MM.1S (cell line): Measurements from ENCODE around the gene CDH5.

ENCODE experiments used
- DNase-seq: peaks from one replicate; pipeline ENCODE4 v3.0.0-alpha.2; 2015
- H2AFZ ChIP-seq: fragments of 300-600 bp; sonication (generic); 2 replicates; pipeline ENCODE4 v1.6.0; 2016; ENCODE audit warnings: antibody characterized with exemption, low read length
- H3F3A ChIP-seq: fragments of 300-600 bp; sonication (generic); 2 replicates; pipeline ENCODE4 v1.6.1; 2016; ENCODE audit warnings: mild to moderate bottlenecking, antibody characterized with exemption, low read length, moderate library complexity, mixed read lengths; ENCODE audit not compliant: insufficient read depth
- H3K27ac ChIP-seq: fragments of 300-600 bp; sonication (generic); 2 replicates; pipeline ENCODE4 v1.5.1; 2016; ENCODE audit warnings: mild to moderate bottlenecking, low read length
- H3K27me3 ChIP-seq: fragments of 300-600 bp; sonication (generic); replicated peaks from 2 replicates; pipeline ENCODE4 v1.6.0; 2016; ENCODE audit warnings: low read length; ENCODE audit not compliant: insufficient read depth
- H3K36me3 ChIP-seq: fragments of 300-600 bp; sonication (generic); replicated peaks from 2 replicates; pipeline ENCODE4 v1.6.1; 2016; ENCODE audit warnings: mild to moderate bottlenecking, low read length, mixed read lengths; ENCODE audit not compliant: insufficient read depth
- H3K4me1 ChIP-seq: fragments of 300-600 bp; sonication (generic); 2 replicates; pipeline ENCODE4 v1.6.1; 2016; ENCODE audit warnings: low read length, mixed read lengths
- H3K4me2 ChIP-seq: fragments of 300-600 bp; sonication (generic); 2 replicates; pipeline ENCODE4 v1.6.0; 2016; ENCODE audit warnings: low read depth, low read length
- H3K4me3 ChIP-seq: fragments of 300-600 bp; sonication (generic); 2 replicates; pipeline ENCODE4 v1.5.1; 2016; ENCODE audit warnings: low read length, mixed read lengths
- H3K79me2 ChIP-seq: fragments of 300-600 bp; sonication (generic); 2 replicates; pipeline ENCODE4 v1.6.1; 2016; ENCODE audit warnings: mixed run types, low read length, mixed read lengths
- H3K9ac ChIP-seq: fragments of 300-600 bp; sonication (generic); 2 replicates; pipeline ENCODE4 v1.6.1; 2016; ENCODE audit warnings: low read length, mixed read lengths
- H3K9me2 ChIP-seq: fragments of 300-600 bp; sonication (generic); replicated peaks from 2 replicates; pipeline ENCODE4 v1.6.1; 2016; ENCODE audit warnings: mild to moderate bottlenecking, low read length, mixed read lengths; ENCODE audit not compliant: insufficient read depth
- H3K9me3 ChIP-seq: fragments of 300-600 bp; sonication (generic); replicated peaks from 2 replicates; pipeline ENCODE4 v1.6.1; 2016; ENCODE audit warnings: mild to moderate bottlenecking, low read length, mixed read lengths; ENCODE audit not compliant: insufficient read depth
- H4K20me1 ChIP-seq: fragments of 300-600 bp; sonication (generic); 2 replicates; pipeline ENCODE4 v1.6.1; 2016; ENCODE audit warnings: mild to moderate bottlenecking, low read length, moderate library complexity, mixed read lengths; ENCODE audit not compliant: insufficient read depth
- CTCF ChIP-seq: fragments of 300-600 bp; sonication (generic); IDR thresholded peaks from 2 replicates; pipeline ENCODE4 v1.5.1; 2016; ENCODE audit warnings: antibody characterized with exemption, low read length, mixed read lengths
- EZH2 ChIP-seq: fragments of 300-600 bp; sonication (generic); optimal IDR thresholded peaks from 2 replicates; pipeline ENCODE3; 2017; ENCODE audit warnings: low read depth, mild to moderate bottlenecking, antibody characterized with exemption, low read length, mixed read lengths
- EZH2phosphoT487 ChIP-seq: fragments of 300-600 bp; sonication (generic); IDR thresholded peaks from 2 replicates; pipeline ENCODE4 v1.6.1; 2018; ENCODE audit warnings: antibody characterized with exemption, low read length

Gene CDH5

GRCh38 chr16:66387817-66388332 is 21.4 kb downstream of the CDH5 start:
- no peaks in the 10 kb centered on the region for H3K9me2 ChIP-seq
- no peak overlapping the region for H3K4me3 ChIP-seq

GRCh38 chr16:66388350-66389139 is 22.1 kb downstream of the CDH5 start:
- H3K79me2 ChIP-seq = no peaks in the 10 kb centered on the region
- no peak overlapping the region for H3K4me3 ChIP-seq
- no peaks in the 10 kb centered on the region for H3K4me1 ChIP-seq
- no peak overlapping the region for H3K4me2 ChIP-seq
- no peaks in the 10 kb centered on the region for H3F3A ChIP-seq
- DNase-seq = no peak
- no peak overlapping the region for H3K9ac ChIP-seq
- H3K27me3 ChIP-seq = no peaks in the 10 kb centered on the region
- H4K20me1 ChIP-seq = no peaks in the 10 kb centered on the region
- no peaks in the 10 kb centered on the region for H3K36me3 ChIP-seq
- TF ChIP-seq EZH2phosphoT487 = no peak
- TF ChIP-seq CTCF = no peak
- TF ChIP-seq EZH2 = no peak
- no peak overlapping the region for H2AFZ ChIP-seq
- H3K9me3 ChIP-seq = no peaks in the 10 kb centered on the region
- no peaks in the 10 kb centered on the region for H3K9me2 ChIP-seq
- H3K27ac ChIP-seq = no peak overlapping the region

More at GRCh38 chr16:66387817-66388332, 21.4 kb downstream of the CDH5 start:
- Histone ChIP-seq H2AFZ (no peak overlapping the region), H3K36me3 (no peaks in the 10 kb centered on the region), H3K4me1 (no peaks in the 10 kb centered on the region), H3F3A (no peaks in the 10 kb centered on the region), H3K9me3 (no peaks in the 10 kb centered on the region), H4K20me1 (no peaks in the 10 kb centered on the region), H3K4me2 (no peak overlapping the region), H3K27ac (no peak overlapping the region), H3K9ac (no peak overlapping the region), H3K27me3 (no peaks in the 10 kb centered on the region), H3K79me2 (no peaks in the 10 kb centered on the region)
- DNase-seq = no peak
- TF ChIP-seq EZH2phosphoT487 (no peak), EZH2 (no peak), CTCF (no peak)

- Histone ChIP-seq H3K9me2 (no peaks in the 10 kb centered on the region), H2AFZ (no peak overlapping the region), H3K4me1 (no peaks in the 10 kb centered on the region), H3K9ac (no peak overlapping the region), H3K79me2 (no peaks in the 10 kb centered on the region), H3K4me2 (no peak overlapping the region), H3K36me3 (no peaks in the 10 kb centered on the region), H3K27me3 (no peaks in the 10 kb centered on the region), H3K4me3 (no peak overlapping the region), H3F3A (no peaks in the 10 kb centered on the region), H4K20me1 (no peaks in the 10 kb centered on the region), H3K27ac (no peak overlapping the region), H3K9me3 (no peaks in the 10 kb centered on the region)
- TF ChIP-seq EZH2phosphoT487 (no peak), EZH2 (no peak)
- no peak for DNase-seq
Observed at GRCh38 chr16:66389256-66390176, 23.0 kb downstream of the CDH5 start.
